Osteoblast (primary cell): ENCODE results near the gene MST1. TPM values are rescaled to one million over a fixed set of nuclear protein-coding genes. Genes with fewer than 3 reads are reported as not detected.

ENCODE experiments used
- DNase-seq: peaks from one replicate; pipeline ENCODE4 v3.0.0; 2011; ENCODE audit warnings: low spot score, mixed read lengths; ENCODE audit not compliant: insufficient read length; ENCODE audit errors: missing footprints
- H2AFZ ChIP-seq: 2 replicates; pipeline ENCODE4 v1.6.0; 2011; ENCODE audit warnings: mild to moderate bottlenecking, low read length
- H3K27ac ChIP-seq: 2 replicates; pipeline ENCODE4 v1.5.1; 2011; ENCODE audit warnings: mild to moderate bottlenecking, low read depth, low read length, moderate library complexity
- H3K27me3 ChIP-seq: 2 replicates; pipeline ENCODE4 v1.6.0; 2012; ENCODE audit warnings: mild to moderate bottlenecking, control low read depth, inconsistent platforms, low read length, moderate library complexity; ENCODE audit not compliant: insufficient read depth
- H3K36me3 ChIP-seq: 2 replicates; pipeline ENCODE4 v1.5.1; 2011; ENCODE audit warnings: mild to moderate bottlenecking, low read length, control low read depth, moderate library complexity; ENCODE audit not compliant: insufficient read depth
- H3K4me1 ChIP-seq: 2 replicates; pipeline ENCODE4 v1.5.1; 2011; ENCODE audit warnings: mild to moderate bottlenecking, low read length, control low read depth, moderate library complexity; ENCODE audit not compliant: insufficient read depth
- H3K4me2 ChIP-seq: 2 replicates; pipeline ENCODE4 v1.6.0; 2011; ENCODE audit warnings: mild to moderate bottlenecking, low read length; ENCODE audit not compliant: insufficient read depth
- H3K4me3 ChIP-seq: fragments of 200-600 bp; sonication (generic); 3 replicates; pipeline ENCODE4 v1.5.1; 2012; ENCODE audit warnings: mild to moderate bottlenecking, low read length, inconsistent platforms; ENCODE audit not compliant: insufficient read depth
- H3K79me2 ChIP-seq: 2 replicates; pipeline ENCODE4 v1.6.0; 2012; ENCODE audit warnings: mild to moderate bottlenecking, low read length, control low read depth, inconsistent platforms; ENCODE audit not compliant: insufficient read depth
- H3K9me3 ChIP-seq: 2 replicates; pipeline ENCODE4 v1.5.1; 2011; ENCODE audit warnings: low read depth, low read length, control low read depth
- H4K20me1 ChIP-seq: 2 replicates; pipeline ENCODE4 v1.6.0; 2012; ENCODE audit warnings: mild to moderate bottlenecking, low read length, control low read depth; ENCODE audit not compliant: insufficient read depth
- CTCF ChIP-seq: IDR thresholded peaks from 2 replicates; pipeline ENCODE4 v1.5.1; 2011; ENCODE audit warnings: mild to moderate bottlenecking, low read depth, low read length, moderate library complexity; ENCODE audit errors: extremely low read depth
- total RNA-seq: library from RNA; depleted of rRNA; stranded (reverse); fragments of >200 nt; gene quantifications from 2 replicates; pipeline ENCODE4 v1.2.3, GENCODE V29; 2012

MST1 gene
- total RNA-seq, 1 donor: 6.9 TPM

- Histone ChIP-seq H3K4me1 (no peaks in the 10 kb centered on the region), H3K4me2 (no peak overlapping the region), H3K36me3 (peaks cover 30% of the 10 kb centered on the region), H3K9me3 (no peaks in the 10 kb centered on the region), H3K27me3 (no peaks in the 10 kb centered on the region), H3K4me3 (no peak overlapping the region), H3K27ac (no peak overlapping the region), H3K79me2 (no peaks in the 10 kb centered on the region), H4K20me1 (peaks cover 14% of the 10 kb centered on the region), H2AFZ (no peak overlapping the region)
- DNase-seq: no peak
- TF ChIP-seq CTCF: no peak
Measured at GRCh38 chr3:49703956-49704355, 14.7 kb upstream of the MST1 start.

GRCh38 chr3:49703443-49703927 lies 14.2 kb upstream of the MST1 start:
- peak; percentile 99 for DNase-seq
- Histone ChIP-seq H3K27ac (no peak overlapping the region), H3K4me2 (no peak overlapping the region), H3K36me3 (peaks cover 32% of the 10 kb centered on the region), H2AFZ (no peak overlapping the region), H3K4me3 (no peak overlapping the region), H4K20me1 (peaks cover 14% of the 10 kb centered on the region), H3K9me3 (no peaks in the 10 kb centered on the region), H3K4me1 (no peaks in the 10 kb centered on the region), H3K79me2 (no peaks in the 10 kb centered on the region), H3K27me3 (no peaks in the 10 kb centered on the region)
- TF ChIP-seq CTCF: peak; percentile 84

DNA sequence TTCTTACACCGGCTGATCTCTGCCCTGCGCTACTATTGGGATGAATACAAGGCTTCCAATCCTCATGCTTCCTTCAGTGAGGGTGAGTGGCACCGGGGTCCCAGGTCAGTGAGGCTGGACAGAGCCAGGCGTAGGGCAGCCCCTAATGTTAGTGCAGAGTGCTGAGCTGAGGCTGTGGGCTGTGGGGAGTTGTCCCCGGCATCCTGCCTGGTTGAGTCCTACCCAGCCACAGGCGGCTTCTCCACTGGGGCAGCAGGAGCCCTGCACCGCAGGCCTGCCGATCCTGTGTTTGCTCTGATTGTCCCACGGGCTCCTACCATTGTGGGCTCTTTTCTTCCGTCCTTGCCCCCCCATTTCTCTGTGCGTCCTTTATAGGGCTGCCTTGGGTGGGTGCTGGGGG lies 13.4 kb upstream of the MST1 start:
- Histone ChIP-seq H3K4me2 (no peak overlapping the region), H3K4me1 (no peaks in the 10 kb centered on the region), H3K4me3 (no peak overlapping the region), H3K27me3 (no peaks in the 10 kb centered on the region), H3K27ac (no peak overlapping the region), H3K79me2 (no peaks in the 10 kb centered on the region), H3K9me3 (no peaks in the 10 kb centered on the region), H3K36me3 (peaks cover 38% of the 10 kb centered on the region), H2AFZ (no peak overlapping the region), H4K20me1 (peaks cover 14% of the 10 kb centered on the region)
- no peak for TF ChIP-seq CTCF
- DNase-seq: no peak

DNA sequence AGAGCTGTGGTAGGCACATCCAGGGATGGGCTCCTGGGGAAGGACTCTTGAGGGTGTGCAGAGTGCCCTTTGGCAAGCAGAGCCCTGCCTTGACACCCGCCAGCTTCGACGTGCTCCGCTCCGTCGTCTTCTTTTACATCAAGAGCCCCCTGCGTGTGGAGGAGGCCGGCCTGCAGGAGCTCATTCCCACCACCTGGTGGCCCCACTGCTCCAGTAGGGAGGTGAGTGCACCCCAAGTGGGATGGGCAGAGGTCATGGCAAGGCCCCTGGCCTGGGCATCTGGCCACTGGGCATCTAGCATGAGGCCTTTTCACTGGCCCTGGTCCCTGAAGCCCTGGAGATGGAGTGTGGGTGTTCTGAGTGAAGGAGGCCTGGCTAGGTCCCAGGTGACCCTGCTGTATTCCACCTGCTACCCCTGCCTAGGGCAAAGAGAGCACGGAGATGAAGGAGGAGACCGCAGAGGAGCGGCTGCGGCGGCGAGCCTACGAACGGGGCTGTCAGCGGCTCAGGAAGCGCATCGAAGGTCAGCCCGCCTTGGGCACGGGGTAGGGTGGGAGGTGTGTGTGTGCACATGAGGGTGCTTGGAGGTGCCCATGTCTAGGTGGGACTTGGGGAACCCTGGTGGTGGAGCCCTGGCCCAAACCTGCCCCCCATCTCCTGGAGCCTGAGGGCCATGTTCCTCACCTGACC lies 12.3 kb upstream of the MST1 start:
- no peak overlapping the region for H2AFZ ChIP-seq
- no peaks in the 10 kb centered on the region for H3K27me3 ChIP-seq
- H4K20me1 ChIP-seq: peaks cover 14% of the 10 kb centered on the region
- peak; percentile 47 for TF ChIP-seq CTCF
- H3K36me3 ChIP-seq: peaks cover 38% of the 10 kb centered on the region
- H3K4me2 ChIP-seq: no peak overlapping the region
- no peak overlapping the region for H3K4me3 ChIP-seq
- no peaks in the 10 kb centered on the region for H3K4me1 ChIP-seq
- H3K79me2 ChIP-seq: no peaks in the 10 kb centered on the region
- H3K27ac ChIP-seq: no peak overlapping the region
- no peaks in the 10 kb centered on the region for H3K9me3 ChIP-seq
- peak; percentile 89 for DNase-seq
